GM21576 (cell line): ENCODE data around the gene MS4A18.
"Not testable (repeated sequence)": the region's sequence is repeated elsewhere in the genome, so short reads cannot be mapped to it uniquely, and the experiment has no call there.

Experiments
- ATAC-seq: cut with Tn5 transposase; IDR thresholded peaks from one replicate; pipeline ENCODE4 v1.9.1; 2021; ENCODE audit warnings: mild to moderate bottlenecking, moderate library complexity; ENCODE audit not compliant: unreplicated experiment

MS4A18 gene

DNA sequence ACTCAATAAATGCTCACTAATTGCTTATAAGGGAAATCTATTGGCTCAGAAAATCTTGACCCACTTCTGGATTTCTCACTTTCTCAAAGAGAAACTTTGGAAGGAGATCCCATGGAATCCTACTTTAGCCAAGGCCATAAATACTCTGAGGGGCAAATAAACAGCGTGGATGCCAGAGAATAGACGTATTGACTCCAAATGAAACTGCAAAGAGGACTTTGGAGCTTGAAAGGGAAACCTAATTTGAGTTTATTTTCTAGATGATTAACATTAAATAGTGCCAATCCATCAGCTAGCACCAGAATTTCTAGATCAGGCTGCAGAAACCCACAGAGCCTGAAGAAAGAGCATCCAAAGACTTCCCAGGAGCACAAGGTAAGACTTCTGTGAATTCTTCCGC is at the start of gene MS4A18:
Gene MS4A18 (plus strand): TSS at position 301 of the 400 bp plus-strand sequence.
- no peak for ATAC-seq

- ATAC-seq, result not testable (repeated sequence)
These were observed 46.3 kb upstream of the MS4A18 start for GRCh38 chr11:60678231-60678630.

- no peak for ATAC-seq
These were observed 44.6 kb upstream of the MS4A18 start for GRCh38 chr11:60679879-60680278.

GRCh38 chr11:60680455-60681119 is 43.9 kb upstream of the MS4A18 start:
- ATAC-seq, result no peak

GRCh38 chr11:60684541-60684848 is 40.0 kb upstream of the MS4A18 start:
- peak; percentile 40 for ATAC-seq

DNA sequence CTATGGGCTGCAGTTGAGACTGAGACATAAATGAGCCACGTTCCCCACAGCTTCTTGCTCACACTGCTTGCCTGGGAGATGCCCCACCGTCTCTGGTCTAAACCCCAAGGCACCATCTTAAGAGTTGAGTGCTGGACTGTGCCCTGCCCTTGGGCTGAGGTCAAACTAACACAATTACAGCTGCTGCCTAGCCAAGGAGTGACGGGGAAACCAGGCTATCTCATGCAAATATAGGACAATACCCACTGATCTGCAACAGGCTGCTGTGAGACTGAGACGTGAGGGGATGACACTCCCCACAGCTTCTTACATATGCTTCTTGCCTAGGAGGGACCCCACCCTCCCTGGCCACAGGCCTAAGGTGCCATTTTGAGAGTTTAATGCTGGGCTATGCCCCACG is 32.9 kb upstream of the MS4A18 start:
- ATAC-seq, result no peak

DNA sequence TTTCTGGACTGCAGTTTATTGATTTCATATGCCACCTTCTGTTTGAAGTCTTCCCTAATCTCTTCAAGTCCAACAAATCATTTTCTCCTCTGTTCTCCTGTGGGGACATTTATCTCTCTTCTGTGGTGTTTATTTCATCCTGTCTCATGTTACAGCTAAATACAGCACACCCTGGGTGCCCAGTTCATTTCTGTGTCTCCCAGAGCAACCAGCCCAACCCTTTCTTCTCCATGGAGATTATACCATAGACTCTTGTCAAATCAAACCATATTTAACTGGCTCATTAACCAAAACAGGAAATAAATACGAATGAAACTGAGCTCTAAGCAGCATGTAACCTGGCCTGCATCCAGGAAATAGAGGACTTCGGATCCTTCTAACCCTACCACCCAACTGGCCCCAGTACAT is 25.2 kb upstream of the MS4A18 start, which contains the start of gene MS4A8:
Gene MS4A8 (plus strand): TSS at position 329 of the 408 bp plus-strand sequence. CDS start 1,249 bp downstream, outside the sequence.
- ATAC-seq, result no peak

DNA sequence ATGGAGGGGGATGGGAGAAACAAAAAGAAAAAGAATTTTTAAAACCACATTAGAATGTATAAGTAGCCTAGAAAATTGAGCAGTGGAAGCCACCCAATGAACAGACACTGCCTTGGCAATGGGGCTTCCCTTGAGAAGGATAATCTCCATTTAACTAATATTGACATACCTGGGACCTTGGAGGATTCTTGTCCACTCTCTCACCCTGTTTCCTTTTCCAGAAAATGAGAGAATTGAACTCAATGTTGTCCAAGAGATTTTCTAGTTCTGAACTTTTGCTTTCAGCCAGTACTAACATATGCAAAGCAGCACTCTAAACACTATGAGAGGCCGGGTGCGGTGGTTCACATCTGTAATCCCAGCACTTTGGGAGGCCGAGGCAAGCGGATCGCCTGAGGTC is 24.6 kb upstream of the MS4A18 start:
- no peak for ATAC-seq

- ATAC-seq, result no peak
These were observed 23.6 kb upstream of the MS4A18 start for GRCh38 chr11:60700689-60701468.

DNA sequence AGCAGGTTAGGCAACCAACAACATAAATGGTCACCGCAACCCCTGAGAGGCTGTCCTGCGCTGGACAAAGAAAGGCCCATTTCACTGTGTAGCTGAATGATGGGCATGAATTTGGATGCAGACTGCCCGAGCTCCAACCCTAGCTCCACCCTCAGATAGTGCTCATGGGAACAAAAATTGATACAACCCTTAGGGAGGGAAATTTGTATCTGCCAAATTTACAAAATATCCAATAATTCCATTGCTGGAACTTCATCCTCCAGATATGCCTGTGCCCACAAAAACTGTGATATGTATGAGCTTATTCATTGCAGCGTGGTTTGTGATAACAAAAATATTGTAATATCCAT is 23.1 kb upstream of the MS4A18 start:
- no peak for ATAC-seq

DNA sequence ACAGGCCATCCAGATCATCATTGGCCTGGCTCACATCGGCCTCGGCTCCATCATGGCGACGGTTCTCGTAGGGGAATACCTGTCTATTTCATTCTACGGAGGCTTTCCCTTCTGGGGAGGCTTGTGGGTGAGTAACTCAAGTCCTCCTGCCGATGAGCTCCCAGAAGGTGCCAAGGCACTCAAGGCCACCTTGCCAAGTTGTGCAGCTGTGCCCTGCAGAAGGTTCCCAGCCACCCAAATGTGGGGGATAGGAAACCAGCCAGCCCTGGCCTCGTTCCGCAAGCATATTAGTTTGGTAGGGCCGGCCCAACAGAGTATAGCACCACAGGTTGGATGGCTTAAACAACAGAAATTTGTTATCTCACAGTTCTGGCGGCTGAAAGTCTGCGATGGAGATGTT is 21.1 kb upstream of the MS4A18 start:
- no peak for ATAC-seq

DNA sequence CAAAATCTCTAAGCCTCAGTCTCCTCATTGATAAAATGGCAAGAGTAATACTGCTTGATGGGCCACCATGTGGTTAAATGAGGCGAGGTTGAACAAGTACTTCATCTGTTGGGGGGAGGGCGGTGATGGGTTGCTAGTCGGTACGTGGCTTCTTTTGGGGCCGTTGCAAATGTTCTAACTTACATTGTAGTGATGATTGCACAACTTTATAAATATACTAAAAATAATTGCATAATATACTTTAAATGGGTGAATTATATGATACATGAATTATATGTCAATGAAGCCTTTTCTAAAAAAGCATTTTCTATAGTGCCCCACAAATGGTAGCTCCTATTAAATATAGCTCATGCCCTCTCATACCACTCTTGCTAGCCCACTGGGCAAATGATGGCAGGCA is 18.6 kb upstream of the MS4A18 start:
- ATAC-seq, result no peak

- ATAC-seq, result no peak
These were observed 17.6 kb upstream of the MS4A18 start for GRCh38 chr11:60706931-60707330.

DNA sequence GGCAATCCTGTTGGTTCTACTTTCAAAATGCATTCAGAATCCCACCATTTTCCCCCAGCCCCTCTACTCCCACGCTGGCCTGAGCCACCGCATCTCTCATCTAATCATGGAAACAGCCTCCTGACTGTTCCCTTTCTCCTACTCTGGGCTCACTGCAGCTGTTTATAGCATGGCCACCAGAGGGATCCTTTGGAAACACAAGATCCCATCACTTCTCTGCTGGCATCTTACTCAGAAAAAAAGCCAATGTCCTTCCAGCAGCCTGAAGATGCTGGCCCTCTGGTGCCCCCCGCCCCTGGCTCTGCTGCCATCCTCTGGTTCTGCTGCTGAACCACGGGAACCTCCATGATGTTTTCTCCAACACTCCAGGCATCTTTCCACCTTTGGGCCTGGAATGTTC is 14.0 kb upstream of the MS4A18 start:
- no peak for ATAC-seq

DNA sequence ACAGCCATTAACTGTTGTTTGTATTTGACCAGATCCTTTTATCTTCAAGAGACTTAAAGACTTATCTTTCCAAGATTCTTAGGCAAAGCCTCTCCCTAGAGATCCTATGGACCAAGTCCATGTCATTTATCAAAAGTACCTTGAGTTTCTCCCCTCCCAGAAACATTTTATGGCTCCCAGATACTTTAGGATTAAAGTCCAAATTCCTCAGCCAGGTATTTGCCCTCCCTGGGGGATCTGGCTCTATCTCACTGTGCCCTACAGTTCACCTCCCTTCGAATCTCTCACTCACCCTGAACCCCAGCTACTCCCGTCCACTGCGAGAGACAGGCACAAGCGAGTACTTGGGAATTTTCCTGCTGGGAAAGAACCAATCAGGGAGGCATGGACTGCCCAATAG is 13.2 kb upstream of the MS4A18 start:
- ATAC-seq, result no peak

- ATAC-seq, result not testable (repeated sequence)
These were observed 11.1 kb upstream of the MS4A18 start for GRCh38 chr11:60713423-60713822.

DNA sequence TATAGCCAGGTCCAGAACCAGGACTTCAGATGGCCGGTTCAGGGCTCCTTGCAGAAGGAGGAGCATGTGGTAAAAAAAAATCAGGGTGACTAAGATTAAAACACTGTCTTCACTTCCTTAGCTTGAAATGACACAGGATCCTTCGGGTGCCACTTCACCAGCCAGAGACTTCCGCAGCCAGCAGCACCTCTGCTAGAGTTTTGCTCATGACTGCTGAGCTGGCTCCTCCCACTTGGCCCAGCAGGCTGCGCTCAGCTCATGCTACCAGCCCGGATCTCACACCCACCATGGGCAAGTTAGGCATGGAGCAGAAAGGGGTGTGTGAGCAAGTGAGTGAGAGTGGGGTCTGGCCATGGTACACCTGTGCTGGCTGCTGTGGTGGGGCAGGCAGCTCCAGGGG is 6.6 kb upstream of the MS4A18 start:
- ATAC-seq, result no peak

GRCh38 chr11:60718524-60719316 is 5.8 kb upstream of the MS4A18 start:
- no peak for ATAC-seq

DNA sequence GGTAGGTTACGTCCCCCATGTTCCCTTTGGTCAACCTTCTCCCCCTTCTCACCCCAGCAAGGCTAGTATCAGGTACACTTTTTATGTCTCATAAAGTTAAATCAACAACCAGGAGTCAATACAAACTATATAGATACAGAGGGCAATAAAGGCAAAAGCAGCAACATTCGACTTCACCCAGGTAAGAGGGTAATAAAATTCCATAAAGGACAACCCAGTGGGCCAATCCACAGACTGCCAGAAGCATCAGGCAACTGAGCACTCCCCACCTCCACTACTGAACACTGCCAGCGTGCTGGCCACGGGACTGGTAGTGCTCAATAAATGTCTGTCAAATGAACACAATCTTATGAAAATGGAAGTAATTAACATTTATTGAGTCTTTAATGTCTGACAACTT is 5.1 kb upstream of the MS4A18 start:
- ATAC-seq, result no peak

GRCh38 chr11:60720460-60720859 is 4.1 kb upstream of the MS4A18 start:
- ATAC-seq, result no peak

DNA sequence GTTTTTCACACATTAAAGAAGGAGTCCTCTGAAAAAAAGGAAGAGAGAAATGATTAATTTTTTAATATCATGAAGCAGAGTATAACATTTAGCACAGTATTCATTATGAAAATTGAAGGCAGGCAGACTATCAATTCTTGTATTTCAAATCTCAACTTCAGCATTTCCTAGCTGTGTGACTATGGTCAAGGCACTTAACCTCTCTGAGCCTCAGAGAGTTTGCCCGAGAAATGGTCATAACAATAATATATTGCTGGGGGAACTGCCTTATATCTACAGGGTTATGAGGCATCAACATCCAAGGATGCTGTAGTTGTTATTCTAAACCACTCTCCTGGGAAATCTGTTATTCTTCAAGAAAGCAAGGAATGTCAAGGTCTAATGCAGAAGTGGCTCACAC is 1.1 kb downstream of the MS4A18 start:
- no peak for ATAC-seq

GRCh38 chr11:60731586-60731985 is 7.1 kb downstream of the MS4A18 start:
- no peak for ATAC-seq
